ENCODE data around the gene PATJ.
"Not testable (repeated sequence)": the region's sequence is repeated elsewhere in the genome, so short reads cannot be mapped to it uniquely, and the experiment has no call there.

Gene PATJ

GRCh38 chr1:61743716-61744580 is 1.7 kb downstream of the PATJ start:
- no peak for DNase-seq

- DNase-seq: peak; percentile 67
Observed at GRCh38 chr1:61746813-61747212, 4.5 kb downstream of the PATJ start.

DNA sequence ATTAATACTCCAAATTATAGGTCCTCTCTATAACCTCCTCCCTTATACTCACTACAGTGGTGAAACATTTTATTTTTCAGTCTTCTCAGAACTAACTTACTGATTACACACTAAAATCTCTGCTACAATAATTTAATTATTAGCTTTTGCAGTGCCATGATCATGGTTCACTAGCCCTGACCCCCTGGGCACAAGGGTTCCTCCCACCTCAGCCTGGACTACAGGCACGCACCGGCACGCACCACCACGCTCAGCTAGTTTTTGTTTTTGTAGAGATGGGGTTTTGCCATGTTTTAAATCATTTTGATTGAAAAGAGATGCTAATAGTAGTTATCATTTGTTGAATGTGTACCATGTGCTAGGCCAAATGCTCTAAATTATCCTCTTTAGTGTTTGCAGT is 6.3 kb downstream of the PATJ start:
- no peak for DNase-seq

- no peak for DNase-seq
Observed at GRCh38 chr1:61749574-61749973, 7.3 kb downstream of the PATJ start.

- no peak for DNase-seq
Observed at GRCh38 chr1:61752921-61753389, 10.7 kb downstream of the PATJ start.

- no peak for DNase-seq
Observed at GRCh38 chr1:61753998-61754508, 11.8 kb downstream of the PATJ start.

DNA sequence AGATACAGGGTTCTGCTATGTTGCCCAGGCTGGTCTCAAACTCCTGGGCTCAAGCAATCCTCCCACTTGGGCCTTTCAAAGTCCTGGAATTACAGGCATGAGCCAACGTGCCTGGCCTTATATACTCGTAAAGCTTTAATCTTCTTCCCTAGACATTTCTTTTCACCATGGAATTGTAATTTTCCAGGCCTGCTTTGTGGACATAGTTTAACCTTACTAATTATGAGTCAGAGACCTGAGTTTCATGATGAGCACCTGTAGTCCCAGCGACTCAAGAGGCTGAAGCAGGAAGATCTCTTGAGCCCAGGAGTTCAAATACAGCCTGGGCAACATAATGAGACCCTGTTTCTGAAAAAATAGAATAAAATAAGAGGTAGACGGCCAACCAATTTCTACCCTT is 12.3 kb downstream of the PATJ start:
- DNase-seq: no peak

DNA sequence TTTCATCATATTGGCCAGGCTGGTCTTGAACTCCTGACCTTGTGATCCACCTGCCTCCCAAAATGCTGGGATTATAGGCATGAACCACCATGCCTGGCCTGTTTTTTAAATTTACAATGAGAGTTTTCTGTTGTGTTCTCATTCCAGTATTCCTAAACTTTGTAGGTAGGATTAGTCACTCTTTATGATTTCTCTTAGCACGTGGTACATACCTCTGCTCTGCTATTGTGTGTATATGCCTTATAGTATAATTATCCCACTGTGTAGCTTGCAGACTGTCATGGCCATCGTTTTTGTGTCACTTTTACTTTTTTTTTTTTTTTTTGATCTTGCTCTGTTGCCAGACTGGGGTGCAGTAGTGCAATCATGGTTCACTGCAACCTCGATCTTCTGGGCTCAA is 14.5 kb downstream of the PATJ start:
- no peak for DNase-seq

DNA sequence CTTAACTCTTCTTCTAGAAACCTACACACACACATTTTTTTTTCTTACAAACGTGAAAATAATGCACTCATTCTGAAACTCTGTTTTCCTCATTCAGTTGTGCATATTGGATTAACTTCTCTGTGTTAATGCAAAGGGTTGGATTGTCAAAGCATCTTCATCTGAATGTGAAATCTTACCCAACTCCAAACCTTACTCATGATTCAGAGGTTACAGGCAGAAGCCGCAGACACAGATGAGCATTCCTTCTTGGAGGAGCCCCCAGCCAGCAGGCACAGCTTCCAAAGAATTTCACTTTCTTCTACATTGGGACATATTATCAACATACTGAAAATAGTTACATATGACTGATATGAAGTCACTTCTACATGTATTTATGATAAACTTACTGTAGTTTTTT is 15.7 kb downstream of the PATJ start:
- no peak for DNase-seq

DNA sequence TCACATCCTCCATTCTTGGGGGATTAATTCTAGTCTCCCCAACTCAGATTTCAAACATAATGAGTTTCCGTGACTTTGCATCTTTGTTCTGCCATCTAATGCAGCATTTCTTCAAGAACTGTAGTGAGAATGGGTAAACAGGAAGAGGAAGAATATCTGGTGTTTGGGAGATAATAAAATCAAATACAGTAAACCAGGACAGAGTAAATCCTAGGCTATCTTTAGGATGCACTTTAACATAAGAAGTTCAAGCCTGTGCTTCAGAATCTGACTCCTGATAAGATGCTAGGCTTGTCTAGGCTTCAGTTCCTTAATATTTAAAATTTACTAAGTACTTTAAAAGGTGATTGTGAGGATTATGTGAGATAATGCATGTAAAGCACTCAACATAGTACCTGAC is 27.9 kb downstream of the PATJ start:
- no peak for DNase-seq

GRCh38 chr1:61776091-61776490 is 33.8 kb downstream of the PATJ start:
- no peak for DNase-seq

- peak; percentile 17 for DNase-seq
Observed at GRCh38 chr1:61779231-61779630, 37.0 kb downstream of the PATJ start.

- peak; percentile 80 for DNase-seq
Observed at GRCh38 chr1:61781151-61781550, 38.9 kb downstream of the PATJ start.

- no peak for DNase-seq
Observed at GRCh38 chr1:61782771-61783170, 40.5 kb downstream of the PATJ start.

- no peak for DNase-seq
Observed at GRCh38 chr1:61784726-61785125, 42.4 kb downstream of the PATJ start.

DNA sequence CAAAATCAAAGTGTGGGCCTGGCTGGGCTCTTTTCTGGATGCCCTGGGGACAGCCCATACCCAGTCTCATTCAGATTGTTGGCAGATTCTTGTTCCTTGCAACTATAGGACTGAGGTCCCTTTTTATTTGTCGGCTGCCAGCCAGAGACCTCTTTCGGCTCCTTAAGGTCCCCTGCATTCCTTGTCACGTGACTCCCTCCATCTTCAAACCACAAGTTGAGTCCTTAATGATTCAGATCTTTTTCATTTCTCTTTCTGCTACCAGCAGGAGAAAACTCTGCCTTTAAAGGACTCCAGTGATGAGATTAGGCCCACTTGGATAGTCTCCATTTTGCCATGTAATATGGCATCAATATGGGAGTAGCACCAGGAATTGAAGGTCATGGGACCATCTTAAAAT is 48.6 kb downstream of the PATJ start:
- no peak for DNase-seq

GRCh38 chr1:61797045-61797755 is 54.9 kb downstream of the PATJ start:
- no peak for DNase-seq

DNA sequence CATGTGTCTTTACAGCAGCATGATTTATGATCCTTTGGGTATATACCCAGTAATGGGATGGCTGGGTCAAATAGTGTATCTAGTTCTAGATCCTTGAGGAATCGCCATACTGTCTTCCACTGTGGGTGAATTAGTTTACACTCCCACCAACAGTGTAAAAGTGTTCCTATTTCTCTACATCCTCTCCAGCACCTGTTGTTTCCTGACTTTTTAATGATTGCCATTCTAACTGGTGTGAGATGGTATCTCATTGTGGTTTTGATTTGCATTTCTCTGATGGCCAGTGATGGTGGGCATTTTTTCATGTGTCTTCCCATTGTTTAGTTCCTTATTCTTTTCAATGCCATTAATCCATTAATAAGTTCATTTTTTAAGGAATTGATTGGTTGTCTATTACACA is 58.8 kb downstream of the PATJ start:
- DNase-seq: not testable (repeated sequence)

DNA sequence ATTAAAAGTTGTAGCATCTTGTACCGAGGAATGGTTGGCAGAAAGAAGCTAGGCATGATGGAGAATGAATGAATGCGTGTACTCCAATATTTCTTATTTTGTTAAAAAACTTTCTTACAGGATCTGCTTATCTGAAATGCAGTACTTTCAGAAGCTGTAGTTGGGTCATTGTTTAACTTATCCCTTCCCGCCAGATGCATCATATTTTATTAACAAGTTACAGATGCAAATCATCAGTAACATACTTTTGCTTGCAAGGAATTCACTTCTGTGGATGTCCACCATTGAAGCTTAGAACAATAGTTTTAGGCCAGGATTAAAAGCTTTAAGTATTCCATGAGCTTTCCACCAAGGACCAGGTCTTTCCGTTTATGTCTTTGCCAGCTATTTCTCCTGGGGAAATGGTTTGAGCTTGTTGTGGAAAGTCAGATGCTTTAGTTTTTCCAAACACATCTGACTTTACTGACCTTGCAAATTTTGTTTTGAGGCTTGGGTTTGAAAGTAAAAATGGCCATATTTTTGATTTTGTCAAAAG is 65.4 kb downstream of the PATJ start:
- no peak for DNase-seq

DNA sequence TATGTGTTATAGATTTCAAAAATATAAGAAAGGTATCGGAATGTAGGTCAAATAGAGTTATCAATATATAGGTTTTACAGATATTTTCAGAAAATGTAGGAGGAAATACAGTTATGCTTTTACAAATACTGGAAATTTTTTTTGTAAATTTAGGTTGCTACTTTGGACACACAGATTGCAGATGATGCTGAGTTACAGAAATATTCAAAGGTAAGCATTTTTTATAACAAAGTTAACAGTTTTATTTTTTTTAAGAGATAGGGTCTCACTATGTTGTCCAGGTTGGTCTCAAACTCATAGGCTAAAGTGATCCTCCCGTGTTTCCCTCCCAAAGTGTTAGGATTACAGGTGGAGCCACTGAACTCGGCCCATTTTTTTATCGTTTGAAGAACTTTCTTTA is 66.0 kb downstream of the PATJ start:
- no peak for DNase-seq

DNA sequence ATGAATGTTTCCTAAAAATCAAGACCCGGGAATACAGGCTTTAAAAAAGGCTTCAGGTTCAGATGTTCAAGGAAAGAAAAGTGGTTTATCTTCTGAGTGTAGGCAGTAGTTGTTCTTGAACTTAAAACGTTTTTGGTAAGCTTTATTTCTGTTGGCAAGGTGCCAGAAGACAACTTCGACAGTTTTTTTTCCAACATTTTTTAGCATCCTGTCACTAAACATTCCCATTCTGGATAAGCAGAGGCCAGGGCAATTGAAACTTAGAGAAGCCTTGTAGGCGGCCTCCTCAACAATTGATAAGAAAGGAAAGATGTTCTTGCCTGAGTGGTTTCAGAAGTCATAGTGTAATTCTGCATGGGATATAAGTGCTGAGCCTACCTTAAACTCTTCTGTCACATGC is 66.7 kb downstream of the PATJ start:
- no peak for DNase-seq

DNA sequence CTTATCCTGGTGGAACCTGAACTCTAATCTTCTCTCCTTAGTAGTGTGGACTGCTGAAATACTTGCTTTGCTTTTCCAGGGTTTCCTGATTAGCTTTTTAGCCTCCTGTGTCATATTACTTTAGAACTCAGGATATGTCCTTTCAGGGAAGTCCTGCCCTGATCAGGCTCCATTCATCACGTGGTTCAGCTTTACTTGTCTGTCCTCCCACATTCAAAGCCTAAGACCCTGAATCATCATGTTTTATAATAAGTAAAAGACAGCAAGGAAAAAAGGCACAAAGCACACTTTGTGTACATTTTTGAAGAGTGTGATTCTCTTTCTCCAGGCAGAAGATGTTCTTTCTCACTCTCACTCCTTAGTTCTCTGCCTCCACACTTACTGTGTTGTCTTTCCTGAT is 70.6 kb downstream of the PATJ start:
- no peak for DNase-seq

DNA sequence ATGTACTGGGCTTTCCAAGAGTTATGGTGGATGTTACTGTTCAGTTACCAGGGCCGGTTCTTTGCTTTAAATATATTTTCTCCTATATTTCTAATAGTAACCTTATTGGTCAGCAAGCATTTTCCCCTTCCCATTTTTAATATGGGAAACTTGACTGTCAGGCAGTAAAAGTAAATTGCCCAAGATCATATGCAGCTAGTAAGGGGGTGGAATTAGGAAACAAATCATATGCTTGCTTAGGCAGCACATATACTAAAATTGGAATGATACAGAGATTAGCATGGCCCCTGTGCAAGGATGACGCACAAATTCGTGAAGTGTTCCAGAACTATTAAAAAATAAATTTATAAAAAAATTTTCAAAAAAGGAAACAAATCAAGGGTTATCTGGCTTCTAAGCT is 73.9 kb downstream of the PATJ start:
- DNase-seq: no peak

- DNase-seq: no peak
Observed at GRCh38 chr1:61818992-61819391, 76.7 kb downstream of the PATJ start.

Measured in hematopoietic multipotent progenitor cell treated with erythropoietin and hydrocortisone succinate and interleukin-3 and kit ligand, for 6 days (in vitro differentiated cells).